Measurements from ENCODE around the gene CES5A. TPM values are rescaled to one million over a fixed set of nuclear protein-coding genes. Genes with fewer than 3 reads are reported as not detected.
"Not testable (repeated sequence)": the region's sequence is repeated elsewhere in the genome, so short reads cannot be mapped to it uniquely, and the experiment has no call there.

Gene CES5A
- total RNA-seq, 1 donor from 2014 or later = not detected

GRCh38 chr16:55913716-55914115 lies 38.5 kb upstream of the CES5A start:
- Histone ChIP-seq H3K27me3 (no peaks in the 10 kb centered on the region), H3K9me3 (no peaks in the 10 kb centered on the region), H3K4me1 (no peaks in the 10 kb centered on the region), H3K27ac (no peak overlapping the region), H3K36me3 (no peaks in the 10 kb centered on the region), H3K4me3 (no peak overlapping the region)
- intact Hi-C loops (cut with DNase I) = no loop called here
- TF ChIP-seq CTCF (IDR thresholded peaks at IDR 0.05) = no peak
- DNase-seq (ENCODE audit: low spot score in 2 of 2) = no peak

- DNase-seq (ENCODE audit: low spot score in 2 of 2); H3K4me3 ChIP-seq; H3K36me3 ChIP-seq; intact Hi-C loops (cut with DNase I); H3K4me1 ChIP-seq; H3K27ac ChIP-seq; H3K9me3 ChIP-seq; H3K27me3 ChIP-seq: not testable (repeated sequence)
Observed at GRCh38 chr16:55913121-55913520, 37.9 kb upstream of the CES5A start.

GRCh38 chr16:55912022-55912421 lies 36.8 kb upstream of the CES5A start:
- no peak for DNase-seq (ENCODE audit: low spot score in 2 of 2)
- Histone ChIP-seq H3K27me3 (no peaks in the 10 kb centered on the region), H3K9me3 (no peaks in the 10 kb centered on the region), H3K27ac (no peak overlapping the region), H3K36me3 (no peaks in the 10 kb centered on the region), H3K4me3 (no peak overlapping the region), H3K4me1 (no peaks in the 10 kb centered on the region)
- intact Hi-C loops (cut with DNase I) = no loop called here
- TF ChIP-seq CTCF (IDR thresholded peaks at IDR 0.05) = no peak

GRCh38 chr16:55911616-55912015 lies 36.4 kb upstream of the CES5A start:
- no peak for TF ChIP-seq CTCF (IDR thresholded peaks at IDR 0.05)
- DNase-seq (ENCODE audit: low spot score in 2 of 2) = no peak

GRCh38 chr16:55909876-55910275 lies 34.7 kb upstream of the CES5A start:
- DNase-seq (ENCODE audit: low spot score in 2 of 2) = no peak

More at GRCh38 chr16:55911616-55912015, 36.4 kb upstream of the CES5A start:
- H3K4me1 ChIP-seq = no peaks in the 10 kb centered on the region
- H3K36me3 ChIP-seq = no peaks in the 10 kb centered on the region
- H3K27ac ChIP-seq = no peak overlapping the region
- no peaks in the 10 kb centered on the region for H3K27me3 ChIP-seq
- no peaks in the 10 kb centered on the region for H3K9me3 ChIP-seq
- intact Hi-C loops (cut with DNase I) = no loop called here
- no peak overlapping the region for H3K4me3 ChIP-seq

GRCh38 chr16:55908641-55909040 lies 33.5 kb upstream of the CES5A start:
- Histone ChIP-seq H3K36me3 (no peaks in the 10 kb centered on the region), H3K4me1 (no peaks in the 10 kb centered on the region), H3K4me3 (no peak overlapping the region), H3K27me3 (no peaks in the 10 kb centered on the region), H3K9me3 (peaks cover 0 to 4% of the 10 kb centered on the region in 2 donors), H3K27ac (no peak overlapping the region)
- TF ChIP-seq CTCF (IDR thresholded peaks at IDR 0.05) = no peak
- DNase-seq (ENCODE audit: low spot score in 2 of 2) = no peak
- intact Hi-C loops (cut with DNase I) = no loop called here

More at GRCh38 chr16:55909876-55910275, 34.7 kb upstream of the CES5A start:
- H3K4me3 ChIP-seq = no peak overlapping the region
- intact Hi-C loops (cut with DNase I) = no loop called here
- TF ChIP-seq CTCF (IDR thresholded peaks at IDR 0.05) = no peak
- H3K4me1 ChIP-seq = no peaks in the 10 kb centered on the region
- H3K27me3 ChIP-seq = no peaks in the 10 kb centered on the region
- H3K27ac ChIP-seq = no peak overlapping the region
- H3K36me3 ChIP-seq = no peaks in the 10 kb centered on the region
- H3K9me3 ChIP-seq = no peaks in the 10 kb centered on the region

All from ascending aorta (tissue), 2 donors.